ENCODE data around the gene PIEZO1.

DNA sequence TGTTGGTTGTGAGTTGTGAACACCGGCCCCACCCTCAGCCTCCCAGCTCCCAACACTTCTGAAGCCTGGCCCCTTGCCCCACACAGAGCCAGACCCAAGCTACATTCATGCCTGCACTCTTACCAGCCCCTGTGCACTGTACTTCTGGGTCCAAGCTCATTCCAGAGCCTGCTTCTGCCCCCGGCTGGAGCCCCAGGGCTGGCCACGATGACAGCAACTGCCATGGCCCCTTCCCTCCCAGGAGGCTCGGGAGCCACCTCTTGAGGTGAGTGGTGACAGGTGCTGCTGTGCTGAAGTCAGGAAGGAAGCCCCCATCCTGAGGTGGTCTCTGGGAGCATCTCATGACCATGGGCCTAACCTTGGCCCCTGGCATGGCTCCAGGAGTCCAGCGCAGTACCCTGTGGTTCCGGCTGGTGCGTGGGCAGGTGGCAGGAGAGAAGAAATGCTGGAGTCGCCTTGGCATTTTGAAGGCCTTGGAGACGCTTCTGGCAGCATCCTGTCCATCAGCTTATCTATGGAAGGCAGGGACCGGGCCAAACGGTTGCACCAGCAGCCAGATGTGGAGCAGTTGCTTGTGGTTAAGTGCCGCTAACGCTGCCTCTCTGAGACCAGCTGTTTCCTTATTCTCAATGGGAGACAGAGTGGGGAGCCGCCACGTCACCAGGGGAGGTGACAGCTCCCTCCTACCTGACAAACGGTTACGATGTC lies 14.7 kb upstream of the PIEZO1 start:
- TF ChIP-seq CTCF (IDR thresholded peaks at IDR 0.05) (no peak), POLR2A (IDR thresholded peaks at IDR 0.05) (no peak)

Data from lower leg skin (tissue), 3 donors.